Measurements from ENCODE around the gene CYP4F22.
"Not testable (repeated sequence)": the region's sequence is repeated elsewhere in the genome, so short reads cannot be mapped to it uniquely, and the experiment has no call there.

Gene CYP4F22

GRCh38 chr19:15577184-15577771 lies 69.0 kb downstream of the CYP4F22 start:
- no peak for DNase-seq

DNA sequence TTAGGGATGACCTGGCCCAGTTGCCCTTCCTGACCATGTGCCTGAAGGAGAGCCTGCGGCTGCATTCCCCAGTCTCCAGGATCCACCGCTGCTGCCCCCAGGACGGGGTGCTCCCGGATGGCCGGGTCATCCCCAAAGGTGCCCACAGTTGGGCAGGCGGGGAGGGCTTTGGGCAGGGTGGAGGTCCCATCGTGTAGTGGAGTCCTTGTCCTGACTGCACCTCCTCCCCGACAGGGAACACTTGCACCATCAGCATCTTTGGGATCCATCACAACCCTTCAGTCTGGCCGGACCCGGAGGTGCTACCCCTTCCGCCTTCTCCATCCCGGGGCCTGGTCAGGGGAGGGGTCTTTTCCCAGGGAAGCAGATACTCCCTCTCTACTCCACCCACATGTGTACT lies 75.0 kb downstream of the CYP4F22 start:
- no peak for DNase-seq

- DNase-seq, result no peak
Observed at GRCh38 chr19:15584095-15584494, 75.8 kb downstream of the CYP4F22 start.

DNA sequence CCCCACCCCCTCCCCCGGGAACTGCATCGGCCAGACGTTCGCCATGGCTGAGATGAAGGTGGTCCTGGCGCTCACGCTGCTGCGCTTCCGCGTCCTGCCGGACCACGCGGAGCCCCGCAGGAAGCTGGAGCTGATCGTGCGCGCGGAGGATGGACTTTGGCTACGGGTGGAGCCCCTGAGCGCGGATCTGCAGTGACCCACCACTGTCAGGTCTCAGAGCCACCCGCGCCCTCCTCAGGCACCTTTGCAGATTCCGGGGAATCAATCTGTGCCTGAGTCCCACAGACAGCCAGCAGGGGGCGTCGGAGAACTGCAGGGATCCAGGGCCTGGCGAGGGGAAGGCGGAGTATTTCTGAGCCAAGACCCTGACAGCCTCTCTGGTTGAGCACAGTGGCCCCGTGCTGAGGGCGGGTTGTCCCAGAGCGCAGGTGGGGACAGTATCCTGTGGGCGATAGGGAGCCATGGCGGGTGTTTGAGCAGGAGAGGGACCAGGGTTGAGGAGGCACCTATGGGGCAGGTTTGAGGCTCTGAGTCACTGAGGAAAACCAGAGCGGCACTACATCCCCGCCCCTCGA lies 76.3 kb downstream of the CYP4F22 start:
- DNase-seq, result peak; percentile 23

DNA sequence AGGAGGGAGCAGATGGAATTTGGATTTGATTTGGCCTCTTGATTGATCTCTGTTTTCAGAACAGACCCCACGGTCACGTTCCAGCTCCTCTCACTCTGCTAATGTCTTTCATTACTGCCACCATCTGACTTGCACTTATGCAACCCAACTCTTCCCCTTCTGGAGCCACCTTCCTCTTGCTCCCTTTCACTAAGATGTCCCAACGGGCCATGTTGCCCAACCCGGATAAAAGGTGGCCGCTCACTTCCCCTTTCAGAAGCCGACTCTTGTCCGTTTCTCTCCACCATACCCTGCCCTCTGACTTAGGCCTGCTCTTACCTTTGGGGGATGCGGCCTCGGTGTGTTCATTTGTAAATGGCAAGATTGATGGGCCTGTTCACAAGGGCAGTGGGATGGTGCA lies 79.3 kb downstream of the CYP4F22 start:
- no peak for DNase-seq

- no peak for DNase-seq
Observed at GRCh38 chr19:15588265-15588664, 79.9 kb downstream of the CYP4F22 start.

GRCh38 chr19:15589760-15590451 lies 81.6 kb downstream of the CYP4F22 start:
- no peak for DNase-seq

GRCh38 chr19:15591796-15592195 lies 83.5 kb downstream of the CYP4F22 start:
- DNase-seq, result no peak

DNA sequence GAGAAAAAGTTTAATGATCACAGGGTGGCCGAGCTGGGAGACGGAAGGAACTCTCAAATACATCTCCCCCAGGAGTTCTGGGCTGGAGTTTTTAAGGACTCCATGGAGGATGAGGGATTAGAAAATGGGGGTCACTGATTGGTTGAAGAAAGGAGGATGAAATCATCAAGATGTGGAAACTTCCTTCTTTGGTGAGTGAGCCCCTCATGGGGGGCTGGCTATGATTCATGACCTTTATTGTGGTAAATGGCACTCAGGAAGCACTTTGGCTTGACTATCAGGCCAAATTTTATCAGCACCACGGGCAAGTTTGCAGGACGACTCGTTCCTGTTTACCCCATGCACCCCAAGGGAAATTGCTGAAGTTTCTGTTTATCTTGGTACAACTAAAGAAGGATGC lies 84.2 kb downstream of the CYP4F22 start:
- DNase-seq, result not testable (repeated sequence)

- DNase-seq, result not testable (repeated sequence)
Observed at GRCh38 chr19:15593766-15594165, 85.4 kb downstream of the CYP4F22 start.

GRCh38 chr19:15595069-15595468 lies 86.7 kb downstream of the CYP4F22 start:
- DNase-seq, result no peak

Measured in NCI-H2171 (cell line).